ENCODE measurements around the gene L2HGDH.

DNA sequence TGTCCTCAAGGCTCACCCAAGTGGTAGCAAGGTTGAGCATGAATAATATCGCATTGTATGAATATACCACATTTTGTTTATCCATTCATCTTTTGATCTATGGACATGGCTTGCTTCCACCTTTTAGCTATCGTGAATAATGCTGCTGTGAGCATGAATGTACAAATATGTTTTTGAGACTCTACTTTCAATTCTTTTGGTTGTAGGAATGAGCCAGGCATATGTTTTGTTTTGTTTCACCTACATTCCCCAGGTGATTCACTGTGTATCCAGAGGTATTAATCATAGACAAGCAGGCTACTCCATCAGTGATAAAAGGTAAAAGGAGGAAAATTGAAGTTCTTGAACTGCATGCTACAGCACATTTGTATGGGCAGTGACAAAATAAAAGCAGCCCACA is 48.8 kb upstream of the L2HGDH start:
- no peak for TF ChIP-seq POLR2A (IDR thresholded peaks at IDR 0.05)
- TF ChIP-seq, protein P1, sequence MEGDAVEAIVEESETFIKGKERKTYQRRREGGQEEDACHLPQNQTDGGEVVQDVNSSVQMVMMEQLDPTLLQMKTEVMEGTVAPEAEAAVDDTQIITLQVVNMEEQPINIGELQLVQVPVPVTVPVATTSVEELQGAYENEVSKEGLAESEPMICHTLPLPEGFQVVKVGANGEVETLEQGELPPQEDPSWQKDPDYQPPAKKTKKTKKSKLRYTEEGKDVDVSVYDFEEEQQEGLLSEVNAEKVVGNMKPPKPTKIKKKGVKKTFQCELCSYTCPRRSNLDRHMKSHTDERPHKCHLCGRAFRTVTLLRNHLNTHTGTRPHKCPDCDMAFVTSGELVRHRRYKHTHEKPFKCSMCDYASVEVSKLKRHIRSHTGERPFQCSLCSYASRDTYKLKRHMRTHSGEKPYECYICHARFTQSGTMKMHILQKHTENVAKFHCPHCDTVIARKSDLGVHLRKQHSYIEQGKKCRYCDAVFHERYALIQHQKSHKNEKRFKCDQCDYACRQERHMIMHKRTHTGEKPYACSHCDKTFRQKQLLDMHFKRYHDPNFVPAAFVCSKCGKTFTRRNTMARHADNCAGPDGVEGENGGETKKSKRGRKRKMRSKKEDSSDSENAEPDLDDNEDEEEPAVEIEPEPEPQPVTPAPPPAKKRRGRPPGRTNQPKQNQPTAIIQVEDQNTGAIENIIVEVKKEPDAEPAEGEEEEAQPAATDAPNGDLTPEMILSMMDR (IDR thresholded peaks at IDR 0.05), result no peak
